HG02798 (cell line): Measurements from ENCODE around the gene DYSF.
"Not testable (repeated sequence)": the region's sequence is repeated elsewhere in the genome, so short reads cannot be mapped to it uniquely, and the experiment has no call there.

Experiments
- ATAC-seq: cut with Tn5 transposase; IDR thresholded peaks from one replicate; pipeline ENCODE4 v1.9.1; 2021; ENCODE audit warnings: mild to moderate bottlenecking; ENCODE audit not compliant: unreplicated experiment, poor library complexity

DYSF gene

DNA sequence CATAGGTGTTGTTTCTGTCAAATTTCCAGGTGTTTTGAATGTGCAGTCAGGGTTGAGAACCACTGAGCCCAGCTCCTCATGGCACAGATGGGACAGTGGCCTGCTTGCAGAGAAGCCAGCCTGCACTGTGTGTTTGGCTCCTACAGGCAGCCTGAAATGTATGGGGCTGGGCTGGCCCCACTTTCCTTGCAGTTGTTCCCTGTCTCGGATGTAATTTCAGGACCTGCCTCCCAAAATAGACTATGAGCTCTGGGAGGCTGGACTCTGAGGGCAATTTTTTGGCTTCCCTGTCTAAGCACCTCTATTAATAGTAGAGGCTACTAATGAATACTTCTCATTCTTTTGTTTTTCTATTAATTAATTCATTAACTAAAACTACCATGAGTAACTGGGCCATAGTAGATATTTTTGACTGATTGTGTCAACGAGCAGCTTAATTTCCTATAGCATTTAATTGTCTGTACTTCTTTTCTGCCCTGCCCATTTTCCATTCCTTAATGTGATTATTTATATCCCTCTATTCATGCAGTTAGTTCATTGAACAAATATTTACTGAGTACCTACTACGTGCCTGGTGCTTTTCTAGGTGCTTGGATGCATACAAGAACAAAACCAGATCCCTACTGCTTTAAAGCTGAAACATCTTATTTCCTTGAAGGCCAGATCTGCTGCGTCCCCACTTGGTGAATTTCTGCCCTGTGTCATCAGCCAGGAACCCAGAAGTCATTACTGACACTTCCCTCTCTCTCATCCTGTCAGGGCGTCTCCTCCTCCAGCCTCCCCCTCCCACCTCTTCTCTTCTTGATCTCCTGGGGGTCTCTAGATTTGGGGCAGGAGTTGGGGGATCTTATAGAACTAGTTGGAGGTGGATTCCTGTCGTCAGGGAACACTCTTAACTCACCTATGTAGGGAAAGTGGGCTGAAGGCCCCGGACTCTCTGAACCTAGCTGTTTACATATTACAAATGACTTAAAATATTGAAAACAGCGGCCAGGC is 16.3 kb downstream of the DYSF start:
- ATAC-seq, result no peak

DNA sequence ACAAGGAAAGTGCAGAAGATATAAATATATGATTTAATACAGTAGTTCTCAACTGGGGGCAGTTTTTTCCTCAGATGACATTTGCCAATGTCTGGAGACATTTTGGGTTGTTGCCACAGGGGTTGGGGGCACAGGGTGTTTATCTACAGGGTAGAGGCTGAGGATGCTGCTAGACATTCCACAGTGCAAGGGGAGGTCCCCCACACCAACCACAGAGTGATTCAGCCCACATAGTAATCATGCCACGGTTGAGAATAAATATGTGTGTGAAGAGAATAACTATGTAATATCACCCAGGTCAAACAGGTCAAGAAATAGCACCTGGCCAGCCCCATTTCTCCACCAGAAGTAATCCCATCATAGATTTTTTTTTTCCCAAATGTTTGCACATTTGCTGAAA is 17.9 kb downstream of the DYSF start:
- ATAC-seq, result no peak

DNA sequence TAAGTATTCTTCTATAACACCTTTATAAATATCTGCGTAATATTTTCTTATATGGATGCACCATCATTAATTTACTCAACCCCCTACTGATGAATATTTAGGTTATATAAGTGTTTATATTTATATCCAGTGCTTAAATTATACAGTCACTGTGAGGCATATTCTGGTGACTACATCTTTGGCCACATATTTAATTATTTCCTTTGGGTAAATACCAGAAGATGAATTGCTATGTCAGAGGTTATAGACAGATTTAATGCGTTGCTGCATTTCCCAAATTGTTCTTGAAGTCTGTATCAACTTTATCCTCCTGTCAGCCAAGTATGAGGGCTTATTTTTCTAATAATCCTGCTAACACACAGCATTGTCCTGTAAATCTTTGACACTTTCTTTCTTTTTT is 18.7 kb downstream of the DYSF start:
- ATAC-seq, result no peak

DNA sequence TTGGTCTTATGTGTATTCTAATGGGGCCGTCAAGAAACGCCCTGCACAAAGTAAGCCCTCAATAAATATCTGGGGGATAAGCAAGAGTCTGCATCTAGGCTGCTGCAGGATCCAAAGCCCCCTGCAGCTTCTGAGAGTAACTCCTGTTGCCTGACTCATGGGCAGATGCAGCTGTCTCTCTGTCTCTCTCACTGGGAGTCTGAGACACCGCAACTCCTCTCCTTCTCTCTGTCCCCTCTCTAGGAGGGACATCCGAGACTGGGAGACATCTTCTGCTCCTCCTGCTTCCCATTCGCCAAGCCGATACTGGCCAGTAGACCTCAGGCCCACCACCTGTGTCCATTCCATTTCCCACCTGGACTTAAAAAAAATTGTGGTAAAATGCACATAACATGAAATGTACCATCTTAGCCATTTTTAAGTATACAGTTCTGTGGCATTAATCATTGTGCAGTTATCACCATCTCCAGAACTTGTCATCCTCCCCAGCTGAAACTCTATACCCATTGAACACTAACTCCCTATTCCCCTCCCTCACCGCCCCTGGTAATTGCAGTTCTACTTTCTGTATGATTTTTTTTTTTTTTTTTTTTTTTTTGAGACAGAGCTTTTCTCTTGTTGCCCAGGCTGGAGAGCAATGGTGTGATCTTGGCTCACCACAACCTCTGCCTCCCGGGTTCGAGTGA is 20.1 kb downstream of the DYSF start:
- no peak for ATAC-seq

DNA sequence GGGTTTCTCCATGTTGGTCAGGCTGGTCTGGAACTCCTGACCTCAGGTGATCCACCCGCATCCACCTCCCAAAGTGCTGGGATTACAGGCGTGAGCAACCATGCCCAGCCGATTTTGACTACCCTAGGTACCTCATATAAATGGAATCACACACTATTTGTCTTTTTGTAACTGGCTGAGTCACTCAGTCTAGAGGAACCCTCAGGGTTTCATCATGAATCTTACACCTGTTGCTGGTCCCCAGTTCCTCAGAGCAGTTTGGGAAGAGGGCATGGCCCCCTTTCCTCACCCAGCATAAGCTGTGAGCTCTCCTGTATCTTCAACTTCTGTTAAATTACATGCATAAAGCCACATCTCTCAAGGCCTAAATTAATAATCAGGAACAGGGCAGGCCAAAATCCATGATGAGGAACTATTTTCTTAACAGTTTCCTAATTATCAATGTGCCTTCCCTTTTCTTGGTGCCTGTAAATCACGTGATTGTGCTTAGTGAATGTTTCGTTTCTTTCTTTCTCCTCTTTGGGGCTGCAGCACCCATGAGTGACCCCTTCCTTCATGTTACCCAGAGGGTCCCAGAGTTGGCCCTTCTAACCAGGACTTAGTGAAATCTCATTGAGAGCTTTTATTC is 20.9 kb downstream of the DYSF start:
- ATAC-seq, result no peak

DNA sequence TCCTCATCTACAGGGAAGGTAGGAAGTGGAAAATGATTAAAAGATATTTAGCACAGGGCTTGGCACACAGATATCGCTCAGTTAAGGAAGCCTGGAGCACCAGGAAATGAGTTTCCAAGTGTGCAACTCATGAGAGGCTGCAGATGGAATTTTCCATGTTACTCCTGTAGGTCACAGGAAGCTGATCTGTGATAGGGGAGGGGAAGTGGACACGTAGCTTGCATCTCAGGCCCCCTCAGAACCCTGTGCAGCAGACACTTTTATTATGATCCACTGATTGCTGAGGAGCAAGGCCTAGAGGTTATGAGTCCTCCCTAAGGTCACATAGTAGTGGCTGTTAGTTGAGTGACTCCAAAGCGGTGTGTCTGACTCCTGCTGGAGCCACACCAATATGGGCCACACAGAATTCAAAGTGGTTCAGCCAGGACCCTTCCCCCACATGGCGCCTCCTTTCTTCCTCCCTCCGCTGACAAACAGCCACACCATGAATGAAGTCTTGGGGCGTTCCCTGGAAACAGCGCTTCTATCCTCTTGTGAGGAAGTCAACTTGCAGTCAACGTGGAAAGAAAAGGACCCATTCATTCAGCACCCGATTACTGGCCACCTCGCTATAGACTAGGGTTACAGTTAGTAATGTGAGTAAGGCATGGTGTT is 21.5 kb downstream of the DYSF start:
- no peak for ATAC-seq

DNA sequence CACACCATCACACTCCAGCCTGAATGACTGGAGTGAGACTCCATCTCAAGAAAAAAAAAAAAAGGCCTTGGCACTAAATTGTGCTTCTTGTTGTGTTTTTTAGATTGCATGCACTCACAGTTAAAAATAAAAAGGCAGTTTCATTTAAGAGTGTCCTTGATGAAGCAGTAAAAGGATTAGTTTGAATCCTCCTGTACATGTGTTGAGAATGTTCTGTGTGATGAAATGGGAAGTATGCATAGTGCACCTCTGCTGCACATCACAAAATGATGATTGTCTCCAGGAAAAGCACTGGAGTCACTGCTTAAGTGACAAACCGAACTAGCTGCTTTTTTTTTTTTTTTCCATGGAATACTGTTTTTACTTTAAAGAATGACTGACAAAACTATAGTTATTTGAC is 23.1 kb downstream of the DYSF start:
- ATAC-seq, result no peak

DNA sequence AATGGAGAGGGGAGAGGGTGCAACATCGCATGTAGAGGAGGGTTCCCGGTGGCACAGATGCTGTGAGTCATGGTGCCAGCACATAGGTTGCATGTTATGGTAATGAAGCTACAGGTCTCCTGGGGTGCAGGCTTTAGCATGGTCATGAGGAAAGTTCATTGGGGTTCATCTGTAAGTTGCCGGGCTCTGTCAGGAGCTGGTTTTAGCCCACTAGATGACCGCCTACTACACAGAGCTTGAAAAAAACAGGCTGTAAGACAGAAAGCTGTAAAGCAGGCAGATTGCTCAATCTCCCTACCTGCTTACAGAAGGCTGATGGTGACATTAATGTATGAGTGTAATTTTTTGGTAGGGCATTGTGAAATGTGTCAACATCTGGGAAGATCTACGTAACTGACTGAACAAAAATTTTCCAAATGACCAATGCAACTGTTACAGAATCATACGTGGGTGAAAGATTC is 23.9 kb downstream of the DYSF start:
- ATAC-seq, result no peak

DNA sequence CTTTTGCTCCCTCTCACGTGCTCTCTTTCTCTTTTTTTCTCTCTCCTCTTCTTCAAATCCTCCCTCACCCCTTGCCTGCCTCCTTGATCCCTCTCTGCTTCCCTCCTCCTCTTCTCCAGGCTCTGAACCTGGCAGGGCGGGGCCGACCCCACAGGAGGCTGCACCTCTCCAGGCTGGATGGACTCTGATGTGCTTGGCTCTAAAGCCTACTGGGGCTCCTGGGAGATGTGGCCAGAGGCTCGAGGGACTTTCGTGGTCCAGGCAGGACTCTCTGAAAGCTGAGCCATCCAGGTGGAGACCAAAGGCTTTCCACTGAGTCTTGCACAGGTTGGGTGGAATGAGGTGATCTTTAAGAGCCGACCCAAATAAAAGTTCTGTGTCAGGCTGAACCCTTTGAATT is 25.4 kb downstream of the DYSF start:
- no peak for ATAC-seq

DNA sequence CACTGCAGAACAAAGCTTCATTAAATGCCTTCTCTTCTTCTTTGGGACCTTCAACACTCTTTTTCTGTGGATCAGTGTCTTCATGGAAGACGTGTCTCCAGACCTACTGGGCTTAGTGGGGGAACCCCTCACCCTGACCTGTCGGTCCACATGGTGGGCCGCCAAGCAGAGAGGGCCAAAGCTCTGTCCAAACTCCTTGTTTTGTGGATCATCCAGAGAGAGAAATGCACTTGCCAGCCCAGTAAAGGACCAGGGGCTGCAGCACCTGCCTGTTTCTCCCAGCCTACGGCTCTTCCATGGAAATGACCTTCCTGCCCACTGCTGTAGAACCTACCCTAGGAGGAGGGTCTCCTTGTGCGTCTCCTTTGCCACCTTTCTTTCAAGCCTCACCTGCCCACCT is 25.9 kb downstream of the DYSF start:
- ATAC-seq, result no peak

DNA sequence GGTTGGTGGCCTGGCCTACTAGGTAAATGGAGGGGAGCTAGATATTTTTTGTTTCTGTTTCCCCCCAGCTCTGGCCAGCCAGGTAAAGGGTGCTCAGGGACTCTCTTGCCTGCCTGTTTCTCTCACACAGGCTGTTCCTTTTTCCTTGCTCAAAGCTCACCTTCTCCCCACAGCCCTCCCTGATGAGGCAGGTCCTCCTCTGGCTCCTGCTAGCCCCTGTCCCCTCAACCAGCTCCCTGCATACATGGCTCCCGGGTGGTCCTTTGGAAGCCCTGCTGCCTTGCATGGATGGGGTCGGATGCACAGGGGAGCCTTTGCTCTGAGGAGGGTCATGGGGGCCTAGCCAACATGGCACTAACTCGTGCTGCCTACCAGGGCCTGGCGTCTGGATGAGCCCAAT is 27.8 kb downstream of the DYSF start:
- ATAC-seq, result no peak

DNA sequence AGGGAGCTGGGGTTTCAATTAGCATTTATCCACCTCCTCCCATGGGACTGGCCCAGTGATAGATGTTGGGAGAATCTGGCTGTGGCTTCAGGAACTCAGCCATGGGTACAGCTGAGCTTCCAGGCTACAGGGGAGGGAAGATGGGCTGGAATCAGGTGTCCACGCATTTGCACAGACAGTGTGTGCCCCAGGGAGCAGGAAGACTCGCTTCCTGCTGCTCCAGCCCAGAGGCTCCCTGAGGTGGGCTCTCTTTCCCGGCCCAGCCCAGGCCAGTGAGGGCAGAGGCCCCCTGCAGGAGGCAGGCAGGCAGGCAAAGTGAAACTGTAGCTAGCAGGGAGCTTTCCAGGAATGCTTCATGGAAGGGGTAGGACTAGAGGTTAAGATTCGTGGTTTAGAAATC is 28.7 kb downstream of the DYSF start:
- ATAC-seq, result no peak

DNA sequence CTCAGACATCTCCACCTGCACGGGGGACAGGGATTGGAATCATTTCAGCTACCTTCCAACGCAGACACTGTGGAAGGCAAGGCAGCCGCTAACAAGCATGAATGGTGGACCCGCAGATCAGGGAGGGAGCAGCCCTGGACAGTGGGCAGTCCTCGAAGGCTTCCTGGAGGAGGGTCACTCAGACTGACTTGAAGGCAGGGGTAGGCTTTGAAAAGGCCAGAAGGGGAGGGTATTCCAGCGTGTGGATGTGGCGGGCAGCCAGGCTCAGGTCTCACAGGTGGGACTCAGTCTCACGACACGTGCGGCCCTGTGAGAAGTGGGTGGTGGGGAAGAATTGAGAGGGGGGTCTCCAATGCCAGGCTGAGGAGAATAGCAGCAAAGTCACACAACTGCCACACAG is 29.9 kb downstream of the DYSF start:
- ATAC-seq, result no peak

DNA sequence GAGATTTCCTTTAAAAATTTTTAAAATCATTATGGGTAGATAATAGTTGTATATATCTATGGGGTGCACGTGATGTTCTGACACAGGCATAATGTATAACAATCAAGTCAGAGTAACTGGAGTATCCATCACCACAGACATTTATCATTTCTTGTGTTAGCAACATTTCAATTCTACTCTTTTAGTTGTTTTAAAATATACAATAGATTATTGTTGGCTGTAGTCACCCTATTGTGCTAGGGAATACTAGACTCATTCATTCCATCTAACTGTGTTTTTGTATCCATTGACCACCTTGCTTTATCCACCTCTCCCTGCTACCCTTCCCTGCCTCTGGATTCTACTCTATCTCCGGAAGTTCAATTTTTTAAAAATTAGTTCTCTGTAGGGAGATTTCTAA is 31.0 kb downstream of the DYSF start:
- ATAC-seq, result no peak

DNA sequence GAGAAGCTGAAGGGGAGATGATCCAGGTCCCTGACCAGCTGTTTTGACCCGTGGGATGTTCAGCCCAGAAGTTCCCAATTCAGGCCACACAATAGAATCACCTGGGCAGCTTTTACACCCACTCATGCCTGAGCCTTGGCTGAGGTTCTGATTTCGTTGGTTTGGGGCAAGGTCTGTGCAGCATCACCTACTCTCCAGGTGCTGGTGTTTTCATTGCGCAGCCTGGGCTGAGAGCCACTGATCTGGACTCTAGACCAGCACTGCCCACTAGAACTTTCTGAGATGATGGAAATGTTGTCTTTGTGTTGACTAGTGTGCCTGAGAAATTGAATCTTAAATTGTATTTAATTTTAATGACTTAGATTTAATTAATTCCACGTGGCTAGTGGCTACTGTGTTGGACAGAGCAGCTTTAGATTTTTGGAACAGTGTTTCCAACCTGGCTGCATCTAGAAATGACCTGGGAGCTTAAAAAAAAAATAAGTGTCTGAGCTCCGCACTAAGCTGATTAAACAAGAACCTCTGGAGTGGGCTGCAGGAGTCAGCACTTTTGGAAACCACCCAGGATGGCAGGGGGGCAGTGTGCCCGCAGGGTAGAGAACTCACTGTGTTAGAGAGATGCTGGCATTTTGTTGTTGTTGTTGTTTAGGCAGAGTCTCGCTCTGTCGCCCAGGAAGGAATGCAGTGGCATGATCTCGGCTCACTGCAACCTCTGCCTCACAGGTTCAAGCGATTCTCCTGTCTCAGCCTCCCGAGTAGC is 33.7 kb downstream of the DYSF start:
- no peak for ATAC-seq

DNA sequence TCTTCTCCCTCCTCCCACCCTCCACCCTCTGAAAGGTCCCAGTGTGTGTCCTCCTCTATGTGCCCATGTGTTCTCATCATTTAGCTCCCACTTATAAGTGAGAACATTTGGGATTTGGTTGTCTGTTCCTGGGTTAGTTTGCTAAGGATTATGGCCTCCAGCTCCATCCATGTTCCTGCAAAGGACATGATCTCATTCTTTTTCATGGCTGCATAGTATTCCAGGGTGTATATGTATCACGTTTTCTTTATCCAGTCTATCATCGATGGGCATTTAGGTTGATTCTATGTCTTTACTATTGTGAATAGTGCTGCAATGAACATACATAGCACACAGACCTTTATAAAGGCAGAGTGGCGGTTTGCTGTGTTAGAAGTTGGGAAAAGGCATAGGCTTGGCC is 38.2 kb downstream of the DYSF start:
- ATAC-seq, result not testable (repeated sequence)

DNA sequence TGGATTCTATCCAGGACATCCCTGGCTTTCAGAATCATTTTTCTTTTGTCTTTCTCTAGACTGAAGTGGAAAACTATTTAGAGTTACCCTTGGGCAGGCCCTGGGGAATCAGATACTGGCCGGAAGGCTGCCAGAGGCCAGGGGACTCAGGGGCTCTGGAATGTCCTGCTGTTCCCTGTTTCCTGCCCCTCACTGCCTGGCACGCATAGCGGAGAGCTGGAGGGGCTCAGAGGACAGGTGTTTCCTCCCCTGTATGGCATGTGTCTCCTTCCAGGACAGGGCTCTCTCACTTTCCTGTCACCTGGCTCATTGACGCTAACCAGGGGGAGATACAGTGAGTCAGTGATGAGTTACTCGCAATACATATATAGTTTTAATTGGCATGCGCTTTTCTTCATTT is 38.8 kb downstream of the DYSF start:
- ATAC-seq, result no peak

DNA sequence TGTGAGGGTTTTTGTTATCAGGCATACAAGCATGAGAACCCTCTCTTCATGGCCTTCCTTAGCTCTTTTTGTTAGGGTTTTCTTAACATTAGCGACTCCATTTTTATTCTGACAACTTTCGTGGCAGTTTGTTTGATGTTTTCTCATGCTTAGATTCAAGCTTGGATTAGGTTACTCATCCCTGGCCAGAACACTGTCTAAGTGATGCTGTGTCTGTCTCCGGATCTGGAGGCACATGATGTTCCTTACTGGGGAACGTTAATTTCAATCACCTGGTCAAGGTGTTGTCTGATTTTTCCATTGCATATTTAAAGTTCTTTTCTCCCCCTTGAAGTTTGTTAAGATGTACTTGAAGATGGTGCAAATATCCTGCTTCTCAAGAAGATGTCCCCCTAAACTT is 40.7 kb downstream of the DYSF start:
- ATAC-seq, result no peak

DNA sequence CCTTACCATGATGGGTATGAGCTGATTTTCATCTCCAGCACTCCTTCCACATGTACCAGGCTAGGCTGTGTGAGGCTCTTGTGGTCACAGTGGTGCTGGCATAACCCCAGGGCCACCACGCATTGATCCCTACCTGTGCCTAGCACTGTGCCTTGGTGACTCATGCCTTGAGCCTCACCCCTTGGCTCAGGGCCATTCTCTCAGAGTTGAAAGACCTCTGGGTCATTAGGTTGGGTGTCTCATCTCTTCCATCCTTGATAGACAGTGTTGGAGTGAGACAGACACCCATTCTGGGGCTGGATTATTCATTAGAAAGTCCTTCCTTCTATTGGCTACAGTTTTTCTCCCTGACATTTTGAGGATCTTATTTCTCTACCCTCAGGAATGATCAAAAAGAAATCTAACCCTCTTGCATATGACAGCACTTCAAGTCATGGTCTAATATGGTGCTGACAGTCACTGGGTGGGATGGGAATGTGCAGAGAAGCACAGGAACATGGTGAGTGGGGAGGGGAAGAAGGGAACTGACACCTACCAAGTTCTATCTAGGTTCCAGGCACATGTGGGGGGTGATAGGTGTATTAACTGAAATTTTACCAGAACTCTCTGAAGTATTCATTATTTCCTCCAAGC is 41.3 kb downstream of the DYSF start:
- no peak for ATAC-seq
